SK-N-SH (cell line): ENCODE results near the gene TAOK1. TPM values are rescaled to one million over a fixed set of nuclear protein-coding genes. Genes with fewer than 3 reads are reported as not detected.

ENCODE experiments used
- CTCF ChIA-PET: fragments of 300-600, 350-600 bp; formaldehyde crosslinking; extraction: SDS; loops from one replicate; lab custom pipeline; 2021; lab: Yijun Ruan, JAX
- POLR2A ChIA-PET: fragments of 350-600 bp; sonication (Branson Sonifier 250); formaldehyde crosslinking; extraction: SDS; loops from one replicate; lab custom pipeline; 2020; ENCODE audit warnings: antibody characterized with exemption, inconsistent platforms; lab: Yijun Ruan, JAX
- DNase-seq: peaks from one replicate; pipeline ENCODE4 v3.0.0; 2012
- H2AFZ ChIP-seq: fragments of 200-600 bp; sonication (generic); 2 replicates; pipeline ENCODE4 v1.8.1; 2016; ENCODE audit warnings: antibody characterized with exemption, mild to moderate bottlenecking, low read depth
- H3F3A ChIP-seq: fragments of 200-600 bp; sonication (generic); replicated peaks from 2 replicates; pipeline ENCODE3; 2016; ENCODE audit warnings: antibody characterized with exemption, mild to moderate bottlenecking; ENCODE audit not compliant: insufficient read depth
- H3K27ac ChIP-seq, 2 experiments: fragments of 200-500 bp in 1 of 2; fragments of 200-600 bp in 1 of 2; sonication (Bioruptor generic) in 1 of 2; sonication (generic), shearing (Covaris generic) in 1 of 2; 2 replicates each; pipeline versions ENCODE4 v1.5.1 to v1.6.1; 2014 to 2016; ENCODE audit warnings: low read depth in 2 of 2, inconsistent platforms in 1 of 2, low read length in 1 of 2, mild to moderate bottlenecking in 1 of 2, mixed read lengths in 1 of 2
- H3K27me3 ChIP-seq: fragments of 200-600 bp; sonication (generic), shearing (Covaris generic); 2 replicates; pipeline ENCODE4 v1.6.1; 2016; ENCODE audit warnings: mixed run types; ENCODE audit not compliant: insufficient read depth
- H3K36me3 ChIP-seq, 2 experiments: fragments of 200-500 bp in 1 of 2; fragments of 200-600 bp in 1 of 2; sonication (Bioruptor generic) in 1 of 2; sonication (generic) in 1 of 2; replicated peaks in 1 of 2; 2 replicates each; pipeline versions ENCODE3 to v1.5.1; 2014 to 2016; ENCODE audit warnings: low read length in 1 of 2, mild to moderate bottlenecking in 1 of 2; ENCODE audit not compliant: insufficient read depth in 2 of 2, control insufficient read depth in 1 of 2
- H3K4me1 ChIP-seq, 2 experiments: fragments of 200-500 bp in 1 of 2; fragments of 200-600 bp in 1 of 2; sonication (Bioruptor generic) in 1 of 2; sonication (generic), shearing (Covaris generic) in 1 of 2; 2 replicates each; pipeline versions ENCODE4 v1.5.1 to v1.6.1; 2014 to 2016; ENCODE audit warnings: low read depth in 1 of 2, low read length in 1 of 2, mixed run types in 1 of 2; ENCODE audit not compliant: insufficient read depth in 2 of 2, control insufficient read depth in 1 of 2
- H3K4me2 ChIP-seq: fragments of 200-600 bp; sonication (generic), shearing (Covaris generic); 2 replicates; pipeline ENCODE4 v1.6.1; 2017; ENCODE audit warnings: mixed run types
- H3K4me3 ChIP-seq, 2 experiments: fragments of 200-500 bp in 1 of 2; fragments of 200-600 bp in 1 of 2; sonication (Bioruptor generic) in 1 of 2; sonication (generic), shearing (Covaris generic) in 1 of 2; 2 replicates each; pipeline versions ENCODE4 v1.5.1 to v1.8.1; 2014 to 2016; ENCODE audit warnings: low read depth in 2 of 2, inconsistent platforms in 1 of 2, low read length in 1 of 2, mild to moderate bottlenecking in 1 of 2, mixed read lengths in 1 of 2, moderate library complexity in 1 of 2
- H3K79me2 ChIP-seq: fragments of 200-600 bp; sonication (generic); 2 replicates; pipeline ENCODE4 v1.8.1; 2017; ENCODE audit warnings: mild to moderate bottlenecking; ENCODE audit not compliant: insufficient read depth
- H3K9ac ChIP-seq: fragments of 200-600 bp; sonication (generic); 2 replicates; pipeline ENCODE4 v1.6.1; 2017; ENCODE audit warnings: mixed run types
- H3K9me2 ChIP-seq: fragments of 200-600 bp; sonication (generic); 2 replicates; pipeline ENCODE4 v1.6.1; 2017; ENCODE audit warnings: mixed run types
- H3K9me3 ChIP-seq: fragments of 200-600 bp; sonication (generic); 2 replicates; pipeline ENCODE4 v1.6.1; 2017; ENCODE audit warnings: mixed run types, mild to moderate bottlenecking, moderate library complexity
- H4K20me1 ChIP-seq: fragments of 200-600 bp; sonication (generic); 2 replicates; pipeline ENCODE4 v1.6.1; 2017; ENCODE audit warnings: mild to moderate bottlenecking, mixed run types; ENCODE audit not compliant: insufficient read depth
- CHD2 ChIP-seq: fragments of 150-350 bp; IDR thresholded peaks from 2 replicates; pipeline ENCODE4 v1.6.1; 2018; ENCODE audit warnings: low read length; ENCODE audit not compliant: partially characterized antibody
- CTCF ChIP-seq: fragments of 200-600 bp; sonication (generic); IDR thresholded peaks from 2 replicates; pipeline ENCODE4 v1.6.1; 2017; ENCODE audit warnings: antibody characterized with exemption, mild to moderate bottlenecking, moderate library complexity
- EZH2phosphoT487 ChIP-seq: fragments of 200-600 bp; sonication (generic); IDR thresholded peaks from 2 replicates; pipeline ENCODE4 v1.6.1; 2017; ENCODE audit warnings: low read depth, mixed run types, mild to moderate bottlenecking, antibody characterized with exemption, moderate library complexity, borderline replicate concordance
- FOSL2 ChIP-seq: IDR thresholded peaks from 2 replicates; pipeline ENCODE4 v1.4.0; 2012; ENCODE audit warnings: low read depth, mild to moderate bottlenecking, moderate library complexity, borderline replicate concordance
- FOXJ3 ChIP-seq: sonication (generic); formaldehyde crosslinking; IDR thresholded peaks from 2 replicates; pipeline ENCODE4 v1.5.1; 2020; ENCODE audit warnings: mild to moderate bottlenecking, missing genetic modification reagents
- FOXM1 ChIP-seq: IDR thresholded peaks from 2 replicates; pipeline ENCODE4 v1.4.0; 2012; ENCODE audit warnings: low read depth, mild to moderate bottlenecking
- GATA2 ChIP-seq: sonication (generic); formaldehyde crosslinking; IDR thresholded peaks from 2 replicates; pipeline ENCODE4 v1.5.0; 2020; ENCODE audit warnings: mild to moderate bottlenecking, missing genetic modification reagents
- JUND ChIP-seq: IDR thresholded peaks from 2 replicates; pipeline ENCODE4 v1.4.0; 2012
- MEF2A ChIP-seq: IDR thresholded peaks from 2 replicates; pipeline ENCODE4 v1.4.0; 2012; ENCODE audit warnings: low read depth, borderline replicate concordance
- MXI1 ChIP-seq: IDR thresholded peaks from 2 replicates; pipeline ENCODE4 v1.6.1; 2012; ENCODE audit warnings: mild to moderate bottlenecking, low read depth, low read length, improper control_type of control experiment
- NFIC ChIP-seq: IDR thresholded peaks from 2 replicates; pipeline ENCODE4 v1.4.0; 2012; ENCODE audit warnings: borderline replicate concordance
- POLR2AphosphoS5 ChIP-seq: IDR thresholded peaks from 2 replicates; pipeline ENCODE4 v1.6.1; 2012; ENCODE audit warnings: low read depth, low read length
- RAD21 ChIP-seq: IDR thresholded peaks from 2 replicates; pipeline ENCODE4 v1.6.1; 2012; ENCODE audit warnings: mild to moderate bottlenecking, low read length
- RCOR1 ChIP-seq: fragments of 150-350 bp; IDR thresholded peaks from 2 replicates; pipeline ENCODE4 v1.6.1; 2017; ENCODE audit warnings: antibody characterized with exemption, low read length
- RXRA ChIP-seq: IDR thresholded peaks from 2 replicates; pipeline ENCODE4 v1.4.0; 2012; ENCODE audit warnings: low read depth, mild to moderate bottlenecking, borderline replicate concordance
- SIN3A ChIP-seq: IDR thresholded peaks from 2 replicates; pipeline ENCODE4 v1.6.1; 2012; ENCODE audit warnings: low read depth, mild to moderate bottlenecking, low read length, moderate library complexity, borderline replicate concordance
- SMC3 ChIP-seq: IDR thresholded peaks from 2 replicates; pipeline ENCODE4 v1.6.1; 2012; ENCODE audit warnings: low read depth, low read length, improper control_type of control experiment
- TCF12 ChIP-seq: IDR thresholded peaks from 2 replicates; pipeline ENCODE4 v1.4.0; 2012
- TEAD4 ChIP-seq: IDR thresholded peaks from 2 replicates; pipeline ENCODE4 v1.4.0; 2012; ENCODE audit warnings: mild to moderate bottlenecking, borderline replicate concordance; ENCODE audit not compliant: insufficient read depth
- YY1 ChIP-seq: IDR thresholded peaks from 2 replicates; pipeline ENCODE4 v1.4.0; 2012; ENCODE audit warnings: low read depth, mild to moderate bottlenecking
- WGBS: methylation state at CpG from one replicate; pipeline ENCODE4 v1.1.6; 2017; ENCODE audit warnings: low lambda C conversion rate; 5-methylcytosine and 5-hydroxymethylcytosine counted together
- polyA plus RNA-seq, 3 experiments: library from polyadenylated mRNA; depleted of rRNA; stranded (reverse); fragments of >200 nt; gene quantifications; 2 replicates each; pipeline ENCODE4 v1.2.3, GENCODE V29; 2012
- TF ChIP-seq, protein P1 (sequence below): IDR thresholded peaks from 2 replicates; pipeline ENCODE4 v1.4.0; 2012; ENCODE audit warnings: low read depth, borderline replicate concordance
- TF ChIP-seq, protein P2 (sequence below): fragments of 150-350 bp; IDR thresholded peaks from 2 replicates; pipeline ENCODE4 v1.6.1; 2016; ENCODE audit warnings: mild to moderate bottlenecking, low read depth, low read length
- TF ChIP-seq, protein P3 (sequence below): IDR thresholded peaks from 2 replicates; pipeline ENCODE4; 2012

Gene TAOK1
- polyA plus RNA-seq, 1 of the 3 experiments (the other 2 are of a cell fraction) = 5.9 TPM

DNA sequence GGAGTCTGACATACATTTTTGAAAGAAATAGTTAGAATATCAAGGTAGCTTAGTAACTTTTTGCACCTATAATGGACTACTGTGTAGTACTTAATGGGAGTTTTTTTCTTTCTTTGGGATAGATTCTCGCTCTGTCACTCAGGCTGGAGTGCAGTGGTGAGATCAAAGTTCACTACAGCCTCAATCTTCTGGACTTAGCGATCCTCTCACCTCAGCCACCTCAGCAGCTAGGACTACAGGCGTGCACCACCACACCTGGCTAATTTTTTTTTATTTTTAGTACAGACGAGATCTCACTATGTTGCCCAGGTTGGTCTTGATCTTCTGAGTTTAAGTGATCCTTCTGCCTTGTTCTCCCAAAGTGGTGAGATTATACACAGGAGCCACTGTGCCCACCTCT is 9.5 kb downstream of the TAOK1 start:
- Histone ChIP-seq H3K4me2 (no peak overlapping the region), H4K20me1 (peaks cover 96% of the 10 kb centered on the region), H2AFZ (no peak overlapping the region), H3K9me3 (no peaks in the 10 kb centered on the region), H3K9me2 (no peaks in the 10 kb centered on the region), H3K36me3 (peaks cover 0 to 36% of the 10 kb centered on the region in 2 experiments), H3K4me1 (no peaks in the 10 kb centered on the region), H3F3A (peaks cover 18% of the 10 kb centered on the region), H3K27me3 (no peaks in the 10 kb centered on the region), H3K4me3 (no peak overlapping the region), H3K27ac (no peak overlapping the region), H3K79me2 (peaks cover 98% of the 10 kb centered on the region), H3K9ac (no peak overlapping the region)
- TF ChIP-seq POLR2AphosphoS5 (no peak), RCOR1 (no peak), FOXJ3 (CRISPR knock-in tag) (no peak), SMC3 (no peak), FOSL2 (no peak), MXI1 (no peak), SIN3A (no peak), RAD21 (no peak), CHD2 (no peak), EZH2phosphoT487 (no peak), RXRA (no peak), FOXM1 (no peak), TCF12 (no peak), TEAD4 (no peak)
- TF ChIP-seq, protein P1, sequence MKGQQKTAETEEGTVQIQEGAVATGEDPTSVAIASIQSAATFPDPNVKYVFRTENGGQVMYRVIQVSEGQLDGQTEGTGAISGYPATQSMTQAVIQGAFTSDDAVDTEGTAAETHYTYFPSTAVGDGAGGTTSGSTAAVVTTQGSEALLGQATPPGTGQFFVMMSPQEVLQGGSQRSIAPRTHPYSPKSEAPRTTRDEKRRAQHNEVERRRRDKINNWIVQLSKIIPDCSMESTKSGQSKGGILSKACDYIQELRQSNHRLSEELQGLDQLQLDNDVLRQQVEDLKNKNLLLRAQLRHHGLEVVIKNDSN = no peak
- TF ChIP-seq, protein P2, sequence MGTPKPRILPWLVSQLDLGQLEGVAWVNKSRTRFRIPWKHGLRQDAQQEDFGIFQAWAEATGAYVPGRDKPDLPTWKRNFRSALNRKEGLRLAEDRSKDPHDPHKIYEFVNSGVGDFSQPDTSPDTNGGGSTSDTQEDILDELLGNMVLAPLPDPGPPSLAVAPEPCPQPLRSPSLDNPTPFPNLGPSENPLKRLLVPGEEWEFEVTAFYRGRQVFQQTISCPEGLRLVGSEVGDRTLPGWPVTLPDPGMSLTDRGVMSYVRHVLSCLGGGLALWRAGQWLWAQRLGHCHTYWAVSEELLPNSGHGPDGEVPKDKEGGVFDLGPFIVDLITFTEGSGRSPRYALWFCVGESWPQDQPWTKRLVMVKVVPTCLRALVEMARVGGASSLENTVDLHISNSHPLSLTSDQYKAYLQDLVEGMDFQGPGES = no peak
- ChIA-PET CTCF (interaction anchor here (1.0 to 2.8 kb wide), 3 partner anchors 27 to 240 kb away, joined by 3 to 10 read pairs (median 3); no protein-coding TSS in a partner anchor), POLR2A (no interaction called here)
- WGBS = 99% methylated on average over 4 of the region's 4 CpGs
- no peak for DNase-seq

DNA sequence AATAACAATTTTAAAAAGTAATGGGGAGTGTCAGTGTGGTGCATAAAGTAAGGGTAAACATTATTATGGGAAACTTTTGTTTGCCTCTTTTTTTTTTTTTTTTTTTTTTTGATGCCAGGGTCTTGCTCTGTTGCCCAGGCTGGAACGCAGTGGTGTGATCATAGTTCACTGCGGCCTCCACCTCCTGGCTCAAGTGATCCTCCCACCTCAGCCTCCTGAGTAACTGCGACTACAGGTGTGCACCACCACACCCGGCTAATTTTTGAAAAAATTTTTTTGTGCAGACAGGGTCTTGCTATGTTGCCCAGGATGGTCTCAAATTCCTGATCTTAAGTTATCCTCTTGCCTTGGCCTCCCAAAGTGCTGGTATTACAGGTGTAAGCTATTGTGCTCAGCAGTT is 10.7 kb downstream of the TAOK1 start:
- Histone ChIP-seq H3K9me3 (no peaks in the 10 kb centered on the region), H3K36me3 (peaks cover 0 to 42% of the 10 kb centered on the region in 2 experiments), H3K79me2 (peaks cover 98% of the 10 kb centered on the region), H3K4me3 (no peak overlapping the region), H2AFZ (no peak overlapping the region), H3K4me1 (no peaks in the 10 kb centered on the region), H3F3A (peaks cover 15% of the 10 kb centered on the region), H4K20me1 (peaks cover 96% of the 10 kb centered on the region), H3K27ac (no peak overlapping the region), H3K27me3 (no peaks in the 10 kb centered on the region), H3K9me2 (no peaks in the 10 kb centered on the region), H3K9ac (no peak overlapping the region), H3K4me2 (no peak overlapping the region)
- no peak for DNase-seq
- no peak for TF ChIP-seq MEF2A
- no peak for TF ChIP-seq YY1
- no peak for TF ChIP-seq NFIC
- no peak for TF ChIP-seq FOSL2
- no peak for TF ChIP-seq JUND
- no peak for TF ChIP-seq MXI1
- TF ChIP-seq, protein P1 = no peak
- TF ChIP-seq, protein P3, sequence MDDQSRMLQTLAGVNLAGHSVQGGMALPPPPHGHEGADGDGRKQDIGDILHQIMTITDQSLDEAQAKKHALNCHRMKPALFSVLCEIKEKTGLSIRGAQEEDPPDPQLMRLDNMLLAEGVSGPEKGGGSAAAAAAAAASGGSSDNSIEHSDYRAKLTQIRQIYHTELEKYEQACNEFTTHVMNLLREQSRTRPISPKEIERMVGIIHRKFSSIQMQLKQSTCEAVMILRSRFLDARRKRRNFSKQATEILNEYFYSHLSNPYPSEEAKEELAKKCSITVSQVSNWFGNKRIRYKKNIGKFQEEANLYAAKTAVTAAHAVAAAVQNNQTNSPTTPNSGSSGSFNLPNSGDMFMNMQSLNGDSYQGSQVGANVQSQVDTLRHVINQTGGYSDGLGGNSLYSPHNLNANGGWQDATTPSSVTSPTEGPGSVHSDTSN = no peak
- no peak for TF ChIP-seq CTCF
- TF ChIP-seq GATA2 (CRISPR knock-in tag) = no peak
- 98% methylated on average over 4 of the region's 4 CpGs for WGBS
- CTCF ChIA-PET = interaction anchor here (0.6 to 1.9 kb wide), 5 partner anchors 17 to 172 kb away, joined by 3 to 7 read pairs (median 5); no protein-coding TSS in a partner anchor
- POLR2A ChIA-PET = no interaction called here
